Fibroblast of peridontal ligament (primary cell): ENCODE results near the gene ZFYVE27.
A peak's percentile ranks its signal among the peaks of the same experiment; 100 is the strongest.
"Not testable (repeated sequence)": the region's sequence is repeated elsewhere in the genome, so short reads cannot be mapped to it uniquely, and the experiment has no call there.

Experiments
- DNase-seq: peaks from one replicate; pipeline ENCODE4 v3.0.0-alpha.2; 2010; ENCODE audit errors: extremely low read depth

The ZFYVE27 gene, protein sequence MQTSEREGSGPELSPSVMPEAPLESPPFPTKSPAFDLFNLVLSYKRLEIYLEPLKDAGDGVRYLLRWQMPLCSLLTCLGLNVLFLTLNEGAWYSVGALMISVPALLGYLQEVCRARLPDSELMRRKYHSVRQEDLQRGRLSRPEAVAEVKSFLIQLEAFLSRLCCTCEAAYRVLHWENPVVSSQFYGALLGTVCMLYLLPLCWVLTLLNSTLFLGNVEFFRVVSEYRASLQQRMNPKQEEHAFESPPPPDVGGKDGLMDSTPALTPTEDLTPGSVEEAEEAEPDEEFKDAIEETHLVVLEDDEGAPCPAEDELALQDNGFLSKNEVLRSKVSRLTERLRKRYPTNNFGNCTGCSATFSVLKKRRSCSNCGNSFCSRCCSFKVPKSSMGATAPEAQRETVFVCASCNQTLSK

DNA sequence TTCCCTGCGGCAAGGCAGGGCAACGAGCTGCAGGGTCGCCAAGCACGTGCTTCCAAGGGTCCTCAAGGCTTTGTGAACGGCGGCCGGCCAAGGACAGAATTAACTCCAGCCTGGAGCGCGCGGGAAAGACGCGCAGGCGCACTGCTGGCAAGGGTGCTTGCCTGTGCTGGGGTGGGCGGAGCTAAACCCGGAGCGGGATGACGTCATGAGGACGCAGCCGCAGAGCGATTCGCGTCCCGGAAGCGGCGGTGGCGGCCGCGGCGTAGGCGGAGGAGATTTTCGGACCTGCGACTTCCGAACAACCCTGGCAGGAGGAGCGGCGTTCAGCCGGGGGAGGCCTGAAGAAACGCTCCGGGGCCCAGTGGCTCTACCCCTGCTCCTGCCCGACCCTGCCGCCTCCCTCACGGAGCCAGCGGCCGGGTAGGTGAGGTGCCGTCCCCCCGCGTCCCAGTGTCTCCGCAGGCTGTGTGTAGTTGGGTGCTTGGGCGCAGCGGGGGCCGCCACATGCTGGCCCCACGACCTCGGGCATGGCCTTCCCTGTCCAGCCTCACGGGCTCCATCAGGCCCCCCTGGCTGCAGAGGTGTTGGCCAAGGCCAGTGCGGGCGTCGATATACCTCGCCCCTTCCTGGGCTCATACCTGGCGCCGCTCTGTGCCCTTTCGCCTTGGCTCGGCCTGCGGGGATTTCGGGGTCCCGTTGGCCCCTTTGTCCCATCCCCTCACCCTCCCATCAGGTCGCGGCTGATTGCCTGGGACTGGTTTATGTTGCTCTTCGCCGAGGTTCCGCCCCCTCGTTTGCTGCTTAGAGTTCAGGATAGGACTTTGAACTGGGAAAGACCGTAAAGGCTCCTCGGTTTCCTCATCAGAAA, at the start of gene ZFYVE27:
Gene ZFYVE27 (plus strand): TSS at position 227 of the 868 bp plus-strand sequence. CDS start 1,350 bp downstream, outside the sequence.
- DNase-seq = peak; percentile 93

DNA sequence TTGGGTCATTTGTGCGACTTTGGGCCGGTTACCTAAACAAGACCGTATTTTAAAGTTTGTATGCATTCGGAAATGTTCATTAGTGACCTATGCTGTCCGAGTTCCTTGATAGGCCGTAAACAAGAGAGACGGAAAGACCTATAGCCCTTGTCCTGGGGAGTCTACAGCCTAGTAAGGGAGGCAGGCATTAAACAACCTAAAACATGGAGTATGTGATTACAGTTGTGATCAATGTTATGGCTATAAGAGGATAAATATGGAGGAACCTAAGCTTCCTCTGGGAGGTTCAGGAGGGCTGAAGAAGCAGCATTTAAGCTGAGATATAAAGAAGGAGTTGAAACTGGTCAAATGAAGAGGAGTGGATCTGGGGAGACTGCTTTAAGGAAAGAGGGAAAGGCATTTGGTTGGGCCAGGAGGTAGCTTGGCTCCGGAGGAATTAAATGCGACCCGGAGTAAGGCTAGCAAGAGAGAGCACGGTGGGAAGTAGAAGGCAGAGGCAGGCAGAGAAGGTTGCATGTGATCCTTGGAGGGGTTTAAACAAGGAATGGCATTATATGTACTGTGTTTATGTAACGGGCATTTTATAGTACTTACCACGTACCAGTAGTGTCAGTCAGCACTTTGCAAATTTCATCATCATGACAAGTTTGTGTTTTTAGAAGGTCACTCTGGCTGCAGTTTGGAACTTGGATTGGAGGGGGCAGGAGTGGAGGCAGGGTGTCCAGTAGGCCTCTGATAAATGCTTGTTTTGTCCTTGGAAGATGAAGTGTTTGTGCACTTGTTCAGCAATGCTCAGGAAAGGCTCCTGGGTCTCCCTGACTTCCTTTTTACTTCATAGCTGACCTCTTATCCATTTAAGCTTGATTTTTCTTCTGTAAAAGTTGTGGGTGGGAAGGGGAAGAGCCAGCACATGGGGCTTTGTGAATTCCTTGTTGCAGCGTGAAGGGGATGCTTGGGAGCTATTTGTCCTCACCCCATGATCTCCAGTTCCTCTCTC, 48.8 kb upstream of the ZFYVE27 start:
- peak; percentile 93 for DNase-seq

DNA sequence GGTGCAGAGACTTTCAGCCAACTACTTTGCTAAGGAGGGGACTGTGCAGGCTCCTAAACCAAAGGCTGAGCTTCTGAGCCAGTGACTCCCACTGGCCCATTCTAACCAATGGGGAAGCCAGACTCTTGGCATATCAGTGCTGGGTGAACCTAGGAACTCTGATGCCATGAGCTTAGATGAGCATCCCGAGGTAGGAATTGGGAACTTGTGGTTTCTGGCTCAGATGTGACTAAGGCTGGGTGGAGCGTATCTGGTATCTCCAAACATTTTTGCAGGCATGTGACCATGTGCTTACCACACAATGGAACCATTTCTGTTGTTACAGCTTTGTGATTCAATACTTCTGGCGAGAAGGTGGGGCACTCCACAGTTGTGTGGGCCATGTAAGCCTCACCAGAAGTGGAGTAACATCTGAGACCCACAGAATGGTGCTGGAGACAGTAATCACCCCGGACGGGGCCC, 47.3 kb upstream of the ZFYVE27 start:
- DNase-seq = peak; percentile 100

DNA sequence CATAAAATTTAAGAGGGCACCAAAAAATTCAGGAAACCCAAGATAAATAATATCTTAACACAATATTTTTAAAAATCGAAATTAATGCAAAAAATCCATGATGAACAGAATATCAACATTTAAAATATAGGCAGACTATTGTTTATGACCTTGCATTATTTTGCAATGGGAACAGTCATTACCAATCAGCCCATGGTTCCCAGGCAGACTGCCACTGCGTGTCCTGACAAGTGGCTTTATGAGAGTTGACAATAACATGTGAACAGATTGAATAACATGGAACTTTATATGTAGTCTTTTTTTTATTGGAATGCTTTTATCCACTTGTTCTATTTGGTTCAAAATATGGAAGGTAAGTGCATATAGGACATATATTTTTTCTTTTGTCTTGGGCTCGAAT, 46.8 kb upstream of the ZFYVE27 start:
- no peak for DNase-seq

DNA sequence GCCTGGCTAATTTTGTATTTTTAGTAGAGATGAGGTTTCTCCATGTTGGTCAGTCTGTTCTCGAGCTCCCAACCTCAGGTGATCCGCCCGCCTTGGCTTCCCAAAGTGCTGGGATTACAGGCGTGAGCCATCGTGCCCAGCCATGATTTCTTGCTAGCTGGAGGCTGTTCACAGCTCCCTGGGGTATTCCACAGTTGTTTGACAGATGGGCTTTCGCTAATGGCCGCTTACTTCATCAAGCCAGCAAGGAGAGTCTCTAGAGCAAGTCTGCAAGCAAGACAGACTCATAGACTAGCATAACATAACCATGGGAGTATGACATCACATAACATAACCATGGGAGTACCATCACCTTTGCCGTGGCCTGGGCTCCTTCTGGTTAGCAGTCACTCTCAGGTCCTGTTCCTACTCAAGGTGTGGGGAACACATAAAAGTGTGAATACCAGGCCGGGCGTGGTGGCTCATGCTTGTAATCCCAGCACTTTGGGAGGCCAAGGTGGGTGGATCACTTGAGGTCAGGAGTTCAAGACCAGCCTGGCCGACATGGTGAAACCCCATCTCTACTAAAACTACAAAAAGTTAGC, 38.8 kb upstream of the ZFYVE27 start:
- not testable (repeated sequence) for DNase-seq

DNA sequence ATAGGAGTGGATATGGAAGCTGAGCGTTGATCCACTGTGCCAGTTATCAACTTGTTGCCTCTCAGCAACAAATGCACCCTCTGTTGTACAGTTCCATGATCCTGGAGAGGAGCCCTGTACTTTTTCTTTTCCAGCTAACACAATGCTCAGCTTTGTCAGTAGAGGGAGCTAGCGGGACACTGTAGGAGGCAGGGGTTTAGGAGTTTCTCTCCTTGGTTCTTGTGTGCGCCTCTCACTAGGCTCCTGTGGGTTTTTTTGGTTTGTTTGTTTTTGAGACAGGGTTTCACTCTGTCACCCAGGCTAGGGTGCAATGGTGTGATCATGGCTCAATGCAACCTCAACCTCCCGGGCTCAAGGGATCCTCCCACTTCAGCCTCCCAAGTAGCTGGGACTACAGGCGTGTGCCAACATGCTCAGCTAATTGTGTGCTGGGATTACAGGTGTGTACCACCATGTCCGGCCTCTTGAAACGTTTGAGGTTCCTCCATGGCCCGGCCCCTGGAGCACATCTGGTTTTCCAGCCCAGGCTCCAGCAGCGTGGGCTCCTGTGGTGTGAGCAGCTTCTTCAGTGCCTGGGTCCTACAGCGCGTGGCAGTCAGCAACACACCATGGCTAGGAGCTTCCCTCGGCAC, 35.4 kb upstream of the ZFYVE27 start:
- DNase-seq = peak; percentile 89

DNA sequence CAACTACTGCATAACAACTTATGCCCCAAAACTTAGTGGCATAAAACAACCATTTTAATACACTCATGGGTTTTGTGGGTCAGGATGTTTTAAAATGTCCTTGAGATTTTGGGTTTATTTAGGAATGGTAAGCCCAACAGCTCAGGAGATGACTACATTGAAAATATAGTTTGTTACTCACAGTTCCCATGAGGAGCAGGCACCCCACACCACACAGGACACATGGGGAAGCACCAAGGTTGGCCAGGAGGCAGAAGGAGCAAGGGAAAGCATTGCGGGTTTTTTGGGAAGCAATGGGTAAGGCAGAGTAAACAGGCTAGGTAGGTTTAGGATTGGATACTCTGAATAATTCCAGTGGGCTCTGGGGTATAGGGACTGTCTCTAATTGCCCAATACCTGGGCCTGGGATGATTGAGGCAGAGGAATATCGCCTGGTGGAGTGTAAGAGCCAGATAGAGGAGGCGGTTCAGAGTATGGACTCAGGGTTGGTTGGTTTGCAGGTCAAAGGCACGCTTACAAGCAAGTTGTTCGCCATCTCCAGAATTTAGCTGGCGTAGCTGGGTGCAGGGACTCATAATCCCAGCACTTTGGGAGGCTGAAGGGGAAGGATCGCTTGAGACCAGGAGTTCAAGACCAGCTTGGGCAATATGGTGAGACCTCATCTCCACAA, 33.4 kb upstream of the ZFYVE27 start:
- no peak for DNase-seq

DNA sequence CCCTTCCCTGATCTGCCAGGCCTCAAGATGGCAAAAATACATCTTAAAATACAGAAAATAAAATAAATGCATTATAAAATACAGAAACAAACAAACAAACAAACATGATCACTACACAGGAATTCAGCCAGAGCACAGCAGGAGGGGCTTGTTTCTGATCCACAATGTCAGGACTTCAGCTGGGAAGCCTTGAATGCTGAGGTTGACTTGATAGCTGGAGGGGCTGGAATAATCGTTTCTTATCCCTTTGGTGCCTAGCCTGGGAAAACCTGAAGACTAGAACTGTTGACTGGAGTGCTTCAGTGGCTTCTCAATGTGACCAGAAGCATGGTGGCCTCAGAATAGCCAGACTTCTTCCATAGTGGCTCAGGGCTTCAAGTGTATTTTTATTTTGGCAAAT, 32.6 kb upstream of the ZFYVE27 start:
- DNase-seq = no peak

DNA sequence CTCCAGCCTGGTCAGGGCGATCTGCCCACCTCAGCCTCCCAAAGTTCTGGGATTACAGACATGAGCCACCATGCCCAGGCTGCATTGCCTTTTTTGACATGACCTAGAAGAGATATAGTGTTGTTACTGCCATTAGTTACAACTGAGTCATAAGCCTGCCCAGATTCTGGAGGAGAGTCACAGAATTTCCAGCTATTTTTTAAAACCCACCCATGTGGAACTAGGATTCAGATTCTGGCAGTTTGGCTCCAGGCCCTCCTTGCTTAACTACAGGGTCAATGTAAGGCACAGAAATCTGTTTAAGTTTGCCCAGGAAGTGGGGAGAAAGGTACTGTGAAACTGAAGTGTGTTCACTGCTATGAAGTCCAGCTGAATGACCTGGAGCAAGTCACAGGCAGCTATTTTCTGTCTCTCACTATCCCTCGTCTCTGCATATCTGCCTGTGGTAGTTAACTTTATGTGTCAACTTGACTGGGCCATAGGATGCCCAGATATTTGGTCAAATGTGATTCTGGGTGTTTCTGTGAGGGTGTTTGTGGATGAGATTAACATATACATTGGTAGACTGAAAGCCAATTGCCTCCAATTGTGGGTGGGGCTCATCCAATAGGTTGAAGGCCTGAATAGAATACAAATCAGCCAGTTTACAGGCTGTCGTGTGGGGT, 31.8 kb upstream of the ZFYVE27 start:
- DNase-seq = no peak

DNA sequence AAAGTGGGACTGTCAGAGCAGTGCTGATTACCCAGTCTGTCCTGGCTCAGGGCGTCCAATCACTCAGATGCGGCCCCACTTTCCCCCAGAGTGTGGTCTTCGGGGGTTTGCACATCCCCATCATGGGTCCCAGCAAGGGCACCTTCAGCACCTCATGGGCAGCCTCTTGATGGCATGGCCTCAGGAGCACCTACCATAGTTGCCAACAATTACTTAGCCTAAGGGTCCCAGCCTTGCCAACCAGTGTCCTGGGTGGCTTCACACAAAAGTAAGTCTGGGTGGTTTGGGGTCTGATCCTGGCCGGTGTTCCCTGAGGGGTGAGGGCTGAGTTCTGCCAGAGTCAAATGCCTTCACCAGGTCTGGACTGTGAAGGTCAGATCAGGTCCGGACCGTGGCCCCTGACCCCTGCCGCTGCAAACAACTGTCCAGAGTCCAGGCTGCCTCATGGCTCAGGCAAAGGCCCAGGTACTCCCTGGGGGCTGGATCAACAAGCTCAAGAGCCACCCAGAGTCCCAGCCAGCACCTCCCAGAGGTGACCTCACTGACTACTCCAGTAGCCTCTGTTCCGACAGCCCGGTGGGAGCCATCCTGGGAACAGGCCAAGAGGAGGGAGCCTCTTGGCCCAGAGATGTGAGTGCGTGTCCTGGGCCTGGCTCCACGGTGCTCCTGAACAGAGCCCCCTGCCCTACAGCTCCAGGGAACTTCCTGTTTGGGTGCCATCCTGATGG, 29.6 kb upstream of the ZFYVE27 start:
- DNase-seq = no peak

DNA sequence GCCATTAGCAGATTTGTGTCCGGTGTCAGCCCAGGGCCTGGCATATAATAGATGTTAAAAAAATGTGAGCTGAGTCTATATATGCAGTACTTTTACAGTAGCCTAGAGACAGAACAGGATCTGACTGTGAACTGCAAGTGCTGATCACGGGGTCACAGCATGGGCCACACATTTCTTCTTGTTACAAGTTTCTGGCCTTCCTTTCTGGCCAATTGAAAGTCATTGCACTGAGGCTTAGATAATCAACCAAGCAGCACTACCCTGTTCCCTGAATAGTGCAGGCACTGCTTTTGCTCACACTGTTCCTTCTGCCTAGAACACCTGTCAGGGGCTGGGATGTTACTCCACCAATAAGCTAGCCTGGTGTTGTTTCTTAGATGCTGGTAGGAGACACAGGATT, 28.8 kb upstream of the ZFYVE27 start:
- DNase-seq = no peak

DNA sequence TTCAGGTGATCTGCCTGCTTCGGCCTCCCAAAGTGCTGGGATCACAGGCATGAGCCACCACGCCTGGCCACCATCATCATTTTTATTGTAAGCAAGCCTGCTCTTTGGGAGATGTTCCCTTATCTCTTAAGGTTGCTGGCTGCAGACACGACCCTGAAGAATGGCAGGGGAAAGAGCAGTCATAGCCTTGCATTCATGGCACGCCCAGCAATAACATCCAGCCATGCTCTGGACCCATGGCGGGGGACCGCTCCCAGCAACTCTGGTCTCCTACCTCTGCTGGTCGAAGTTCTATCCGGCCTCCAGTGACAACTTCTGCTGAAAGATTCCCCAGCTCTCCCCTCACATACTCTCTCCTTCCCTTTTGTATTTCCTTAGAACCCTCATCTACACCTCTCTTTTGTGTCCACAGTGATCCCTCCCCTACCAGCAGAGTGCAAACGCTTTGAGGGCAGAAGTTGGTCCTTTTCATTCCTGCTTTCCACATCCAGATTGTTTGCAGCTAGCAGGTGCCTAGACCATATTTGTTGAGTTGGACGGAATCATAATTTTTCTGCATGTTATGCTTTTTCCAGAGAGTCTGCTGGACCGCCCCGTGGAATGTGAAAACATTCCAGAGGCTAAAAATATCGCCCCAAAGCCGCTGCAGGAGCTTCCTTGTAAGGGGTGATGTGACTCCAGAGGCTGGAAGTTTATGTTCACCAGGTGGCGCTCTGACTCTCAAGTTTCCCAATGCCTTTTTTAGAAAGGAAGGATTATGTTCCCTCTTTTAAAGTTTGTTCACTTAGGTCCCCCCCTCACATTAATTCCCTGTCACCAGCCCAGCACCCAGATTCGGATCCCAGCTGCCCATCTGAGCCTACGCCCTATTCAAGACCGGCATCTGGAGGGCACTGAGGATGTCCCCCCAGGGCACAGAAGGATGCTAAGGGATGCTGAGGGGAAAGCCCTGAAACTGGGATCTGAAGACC, 27.7 kb upstream of the ZFYVE27 start:
- peak; percentile 95 for DNase-seq

DNA sequence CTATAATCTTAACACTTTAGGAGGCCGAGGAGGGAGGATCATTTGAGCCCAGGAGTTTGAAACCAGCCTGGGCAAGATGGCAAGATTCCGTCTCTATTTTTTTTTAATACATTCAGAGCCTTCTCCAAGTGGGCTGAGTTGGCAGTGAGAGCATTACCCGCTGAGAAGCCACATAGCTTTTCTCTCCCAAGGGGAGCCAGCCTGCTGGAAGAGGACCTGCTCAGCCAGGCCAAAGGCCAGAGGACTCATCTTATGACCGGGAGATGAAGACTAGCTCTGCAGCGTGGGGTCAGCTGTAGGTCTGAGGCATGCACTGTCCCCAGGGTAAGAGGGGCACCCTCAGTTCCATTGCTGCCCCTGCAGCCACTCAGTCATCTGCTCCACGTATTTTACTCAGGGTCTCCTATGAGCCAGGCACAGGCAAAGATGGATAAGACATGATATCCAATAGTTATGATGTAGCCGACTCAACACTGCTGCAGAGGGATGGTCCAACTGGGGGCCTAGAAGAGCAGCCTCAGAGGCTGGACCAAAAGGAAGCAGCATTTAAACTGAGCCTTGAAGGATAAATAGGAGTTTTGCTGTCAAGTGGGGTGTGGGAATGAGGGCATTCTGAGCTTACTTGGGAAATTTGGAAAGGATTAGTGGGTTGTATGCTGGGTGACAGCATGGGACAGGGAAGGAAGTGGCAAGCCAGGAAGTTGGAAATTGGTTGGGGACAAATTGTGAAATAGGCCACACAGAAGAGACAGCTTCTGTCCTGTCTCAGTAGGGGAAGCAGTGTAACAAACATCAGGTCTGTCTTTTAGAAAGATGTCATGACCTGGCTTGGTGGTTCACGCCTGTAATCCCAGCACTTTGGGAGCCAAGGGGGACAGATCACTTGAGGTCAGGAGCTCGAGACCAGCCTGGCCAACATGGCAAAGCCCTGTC, 25.0 kb upstream of the ZFYVE27 start:
- no peak for DNase-seq

DNA sequence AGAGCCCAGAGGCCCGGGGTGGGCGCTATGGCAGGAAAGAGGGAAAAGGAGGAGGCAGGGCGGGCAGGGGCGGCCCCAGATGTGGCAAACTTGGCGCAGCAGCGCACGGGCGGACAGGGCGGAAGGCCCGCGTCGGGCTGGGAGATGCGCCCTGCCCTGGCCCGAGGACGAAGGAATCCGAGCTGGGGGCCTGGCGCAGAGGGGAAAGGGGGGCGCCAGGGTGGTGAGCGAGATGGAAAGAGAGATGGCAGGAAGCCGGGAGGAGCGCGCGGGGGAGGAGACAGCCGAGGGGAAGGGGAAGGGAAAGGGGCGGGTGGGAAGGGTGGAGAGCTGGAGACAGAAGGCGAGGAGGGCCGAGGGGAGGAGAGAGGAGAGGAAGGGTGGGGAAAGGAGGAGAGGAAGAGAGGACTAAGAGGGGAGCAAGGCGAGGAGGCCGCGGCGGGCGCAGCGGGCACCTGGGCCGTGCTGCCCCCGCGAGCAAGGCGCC, 23.5 kb upstream of the ZFYVE27 start, which contains the start of gene MARVELD1:
Gene MARVELD1 (plus strand): TSS at position 392 of the 487 bp plus-strand sequence. CDS start 147 bp downstream, outside the sequence.
- DNase-seq = peak; percentile 85

DNA sequence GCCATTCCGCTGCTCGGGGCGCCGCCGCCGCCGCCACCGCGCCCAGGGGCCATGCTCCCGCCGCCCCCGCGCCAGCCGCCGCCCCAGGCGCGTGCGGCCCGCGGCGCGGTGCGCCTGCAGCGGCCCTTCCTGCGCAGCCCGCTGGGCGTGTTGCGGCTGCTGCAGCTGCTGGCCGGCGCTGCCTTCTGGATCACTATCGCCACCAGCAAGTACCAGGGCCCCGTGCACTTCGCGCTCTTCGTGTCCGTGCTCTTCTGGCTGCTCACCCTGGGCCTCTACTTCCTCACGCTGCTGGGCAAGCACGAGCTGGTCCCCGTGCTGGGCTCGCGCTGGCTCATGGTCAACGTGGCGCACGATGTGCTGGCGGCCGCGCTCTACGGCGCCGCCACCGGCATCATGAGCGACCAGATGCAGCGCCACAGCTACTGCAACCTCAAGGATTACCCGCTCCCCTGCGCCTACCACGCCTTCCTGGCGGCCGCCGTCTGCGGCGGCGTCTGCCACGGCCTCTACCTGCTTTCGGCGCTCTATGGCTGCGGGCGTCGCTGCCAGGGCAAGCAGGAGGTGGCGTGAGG, 23.0 kb upstream of the ZFYVE27 start:
- peak; percentile 64 for DNase-seq
